HEK293 (cell line): ENCODE data around the gene REX1BD.

Source experiments
- CTCF ChIA-PET: fragments of 350-600 bp; formaldehyde crosslinking; extraction: SDS; loops from one replicate; lab custom pipeline; 2021; ENCODE audit warnings: antibody characterized with exemption; lab: Yijun Ruan, JAX
- POLR2A ChIA-PET: fragments of 300-600 bp; formaldehyde crosslinking; extraction: SDS; loops from one replicate; lab custom pipeline; 2020; ENCODE audit warnings: antibody characterized with exemption, inconsistent platforms; lab: Yijun Ruan, JAX
- H3K27ac ChIP-seq: fragments of 200-500 bp; sonication (Bioruptor generic); 2 replicates; pipeline ENCODE4 v1.5.1; 2014; ENCODE audit warnings: low read depth, low read length, control low read depth, inconsistent platforms; ENCODE audit errors: extremely low read depth
- H3K36me3 ChIP-seq, 2 experiments: fragments of 200-500 bp in 1 of 2; sonication (Bioruptor generic) in 1 of 2; 1 replicate in 1 of 2; 2 replicates in 1 of 2; pipeline ENCODE4 v1.5.1; 2014 to 2017; ENCODE audit warnings: inconsistent platforms in 2 of 2, low read length in 2 of 2; ENCODE audit not compliant: control insufficient read depth in 2 of 2, insufficient read depth in 1 of 2
- H3K4me1 ChIP-seq: fragments of 200-500 bp; sonication (Bioruptor generic); 2 replicates; pipeline ENCODE4 v1.5.1; 2014; ENCODE audit warnings: mild to moderate bottlenecking, low read length, inconsistent platforms; ENCODE audit not compliant: control insufficient read depth, insufficient read depth
- H3K4me3 ChIP-seq: 2 replicates; pipeline ENCODE4 v1.5.1; 2011; ENCODE audit warnings: low read depth, mild to moderate bottlenecking, control low read depth, low read length, moderate library complexity
- H3K9me3 ChIP-seq: fragments of 200-500 bp; sonication (Bioruptor generic); 2 replicates; pipeline ENCODE4 v1.5.1; 2014; ENCODE audit warnings: low read depth, low read length, inconsistent platforms; ENCODE audit not compliant: control insufficient read depth, insufficient read depth
- GLIS2 ChIP-seq: fragments of 450-650 bp; formaldehyde crosslinking; IDR thresholded peaks from 2 replicates; pipeline ENCODE4 v1.5.1; 2016; ENCODE audit warnings: missing biosample characterization, missing genetic modification characterization
- KLF1 ChIP-seq: fragments of 450-650 bp; formaldehyde crosslinking; IDR thresholded peaks from 2 replicates; pipeline ENCODE4 v1.5.1; 2016; ENCODE audit warnings: missing biosample characterization, missing genetic modification characterization
- ZBTB8A ChIP-seq: fragments of 450-650 bp; formaldehyde crosslinking; IDR thresholded peaks from 2 replicates; pipeline ENCODE4 v1.5.1; 2016; ENCODE audit warnings: missing biosample characterization, missing genetic modification characterization
- ZFP41 ChIP-seq: fragments of 450-650 bp; formaldehyde crosslinking; IDR thresholded peaks from 2 replicates; pipeline ENCODE4 v1.5.1; 2016; ENCODE audit warnings: missing biosample characterization, missing genetic modification characterization, borderline replicate concordance
- ZIC2 ChIP-seq: fragments of 450-650 bp; formaldehyde crosslinking; IDR thresholded peaks from 2 replicates; pipeline ENCODE4 v1.5.1; 2016; ENCODE audit warnings: missing biosample characterization, missing genetic modification characterization
- ZNF112 ChIP-seq: fragments of 450-650 bp; formaldehyde crosslinking; IDR thresholded peaks from 2 replicates; pipeline ENCODE4 v1.5.0; 2017; ENCODE audit warnings: missing biosample characterization, missing genetic modification characterization
- ZNF266 ChIP-seq: fragments of 450-650 bp; formaldehyde crosslinking; IDR thresholded peaks from 2 replicates; pipeline ENCODE4 v1.5.1; 2016; ENCODE audit warnings: missing biosample characterization, missing genetic modification characterization, low read depth
- ZNF274 ChIP-seq, 2 experiments: fragments of 200-500 bp in 1 of 2; fragments of 450-650 bp in 1 of 2; sonication (Bioruptor generic) in 1 of 2; formaldehyde crosslinking in 1 of 2; IDR thresholded peaks; 2 replicates each; pipeline versions ENCODE4 v1.5.1 to v1.6.1; 2014 to 2016; ENCODE audit warnings: borderline replicate concordance in 1 of 2, inconsistent platforms in 1 of 2, low read length in 1 of 2, missing biosample characterization in 1 of 2, missing genetic modification characterization in 1 of 2
- ZNF341 ChIP-seq: fragments of 450-650 bp; formaldehyde crosslinking; IDR thresholded peaks from 2 replicates; pipeline ENCODE4; 2016; ENCODE audit warnings: low read depth, missing biosample characterization, missing genetic modification characterization
- ZNF391 ChIP-seq: fragments of 450-650 bp; formaldehyde crosslinking; IDR thresholded peaks from 2 replicates; pipeline ENCODE4 v1.5.1; 2016; ENCODE audit warnings: low read depth, missing biosample characterization, missing genetic modification characterization, borderline replicate concordance
- ZNF423 ChIP-seq: fragments of 450-650 bp; formaldehyde crosslinking; IDR thresholded peaks from 2 replicates; pipeline ENCODE4 v1.5.1; 2016; ENCODE audit warnings: missing biosample characterization, missing genetic modification characterization
- ZNF548 ChIP-seq: fragments of 450-650 bp; formaldehyde crosslinking; IDR thresholded peaks from 2 replicates; pipeline ENCODE4 v1.5.1; 2016; ENCODE audit warnings: missing biosample characterization, missing genetic modification characterization
- ZNF561 ChIP-seq: fragments of 450-650 bp; IDR thresholded peaks from 2 replicates; pipeline ENCODE4 v1.5.1; 2018; ENCODE audit warnings: missing biosample characterization, missing genetic modification characterization, borderline replicate concordance
- ZNF654 ChIP-seq: fragments of 450-650 bp; formaldehyde crosslinking; IDR thresholded peaks from 2 replicates; pipeline ENCODE4 v1.5.1; 2016; ENCODE audit warnings: low read depth, missing biosample characterization, missing genetic modification characterization
- ZNF707 ChIP-seq: fragments of 450-650 bp; formaldehyde crosslinking; IDR thresholded peaks from 2 replicates; pipeline ENCODE4 v1.5.1; 2016; ENCODE audit warnings: missing biosample characterization, missing genetic modification characterization
- ZNF76 ChIP-seq: fragments of 450-650 bp; formaldehyde crosslinking; IDR thresholded peaks from 2 replicates; pipeline ENCODE4; 2016; ENCODE audit warnings: low read depth, missing biosample characterization, missing genetic modification characterization, borderline replicate concordance
- ZNF792 ChIP-seq: fragments of 450-650 bp; formaldehyde crosslinking; IDR thresholded peaks from 2 replicates; pipeline ENCODE4 v1.5.1; 2016; ENCODE audit warnings: missing biosample characterization, missing genetic modification characterization
- TF ChIP-seq, protein P1 (sequence below): fragments of 450-650 bp; formaldehyde crosslinking; IDR thresholded peaks from 2 replicates; pipeline ENCODE4 v1.5.1; 2016; ENCODE audit warnings: missing biosample characterization, missing genetic modification characterization, borderline replicate concordance
- TF ChIP-seq, protein P2 (sequence below): fragments of 450-650 bp; formaldehyde crosslinking; IDR thresholded peaks from 2 replicates; pipeline ENCODE4 v1.5.1; 2016; ENCODE audit warnings: missing biosample characterization, missing genetic modification characterization
- TF ChIP-seq, protein P3 (sequence below): fragments of 450-650 bp; formaldehyde crosslinking; IDR thresholded peaks from 2 replicates; pipeline ENCODE4 v1.5.1; 2016; ENCODE audit warnings: missing biosample characterization, missing genetic modification characterization
- TF ChIP-seq, protein P4 (sequence below): fragments of 450-650 bp; formaldehyde crosslinking; IDR thresholded peaks from 2 replicates; pipeline ENCODE4 v1.5.1; 2016; ENCODE audit warnings: missing biosample characterization, missing genetic modification characterization, low read depth
- TF ChIP-seq, protein P5 (sequence below): fragments of 450-650 bp; formaldehyde crosslinking; conservative IDR thresholded peaks from 2 replicates; pipeline ENCODE4 v1.5.1; 2016; ENCODE audit warnings: low read depth, missing biosample characterization, missing genetic modification characterization

REX1BD gene

DNA sequence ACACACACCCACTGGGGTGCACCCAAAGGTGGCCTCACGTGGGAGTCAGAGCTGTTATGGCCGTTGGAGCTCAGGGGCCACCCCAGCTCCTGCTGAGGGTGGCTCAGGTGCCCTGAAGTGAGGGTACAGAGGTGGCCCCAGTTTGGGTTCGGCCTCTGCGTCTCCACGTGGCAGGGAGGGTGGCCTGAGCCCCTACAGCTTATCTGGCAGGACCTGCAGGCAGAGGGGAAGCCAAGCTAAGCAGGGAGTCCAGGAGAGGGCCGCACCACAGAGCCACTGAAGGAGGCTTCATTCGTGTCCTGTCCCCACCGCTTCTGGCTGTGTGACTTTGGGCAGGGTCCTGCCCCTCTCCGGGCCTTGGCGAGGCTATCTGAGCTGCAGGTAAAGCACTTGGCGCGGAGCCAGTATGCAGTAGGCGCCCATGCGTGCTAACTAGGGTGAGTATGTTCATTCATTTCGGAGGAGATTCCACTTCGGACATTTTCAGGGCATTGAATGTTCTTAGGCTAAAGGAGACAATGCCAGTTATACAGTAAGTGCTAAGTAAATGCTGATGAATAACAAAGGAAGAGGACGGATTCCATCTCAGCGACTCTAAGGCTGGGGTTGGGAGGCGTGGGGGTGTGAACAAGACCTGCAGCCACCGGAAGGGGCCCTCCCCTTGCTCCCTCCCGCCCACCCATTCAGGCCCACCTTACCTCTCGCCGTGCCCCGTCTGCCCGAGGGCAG lies 4.9 kb downstream of the REX1BD start (continued):
- TF ChIP-seq, protein P1, sequence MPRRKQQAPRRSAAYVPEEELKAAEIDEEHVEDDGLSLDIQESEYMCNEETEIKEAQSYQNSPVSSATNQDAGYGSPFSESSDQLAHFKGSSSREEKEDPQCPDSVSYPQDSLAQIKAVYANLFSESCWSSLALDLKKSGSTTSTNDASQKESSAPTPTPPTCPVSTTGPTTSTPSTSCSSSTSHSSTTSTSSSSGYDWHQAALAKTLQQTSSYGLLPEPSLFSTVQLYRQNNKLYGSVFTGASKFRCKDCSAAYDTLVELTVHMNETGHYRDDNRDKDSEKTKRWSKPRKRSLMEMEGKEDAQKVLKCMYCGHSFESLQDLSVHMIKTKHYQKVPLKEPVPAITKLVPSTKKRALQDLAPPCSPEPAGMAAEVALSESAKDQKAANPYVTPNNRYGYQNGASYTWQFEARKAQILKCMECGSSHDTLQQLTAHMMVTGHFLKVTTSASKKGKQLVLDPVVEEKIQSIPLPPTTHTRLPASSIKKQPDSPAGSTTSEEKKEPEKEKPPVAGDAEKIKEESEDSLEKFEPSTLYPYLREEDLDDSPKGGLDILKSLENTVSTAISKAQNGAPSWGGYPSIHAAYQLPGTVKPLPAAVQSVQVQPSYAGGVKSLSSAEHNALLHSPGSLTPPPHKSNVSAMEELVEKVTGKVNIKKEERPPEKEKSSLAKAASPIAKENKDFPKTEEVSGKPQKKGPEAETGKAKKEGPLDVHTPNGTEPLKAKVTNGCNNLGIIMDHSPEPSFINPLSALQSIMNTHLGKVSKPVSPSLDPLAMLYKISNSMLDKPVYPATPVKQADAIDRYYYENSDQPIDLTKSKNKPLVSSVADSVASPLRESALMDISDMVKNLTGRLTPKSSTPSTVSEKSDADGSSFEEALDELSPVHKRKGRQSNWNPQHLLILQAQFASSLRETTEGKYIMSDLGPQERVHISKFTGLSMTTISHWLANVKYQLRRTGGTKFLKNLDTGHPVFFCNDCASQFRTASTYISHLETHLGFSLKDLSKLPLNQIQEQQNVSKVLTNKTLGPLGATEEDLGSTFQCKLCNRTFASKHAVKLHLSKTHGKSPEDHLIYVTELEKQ (tag by site-specific recombination) = no peak
- TF ChIP-seq, protein P2, sequence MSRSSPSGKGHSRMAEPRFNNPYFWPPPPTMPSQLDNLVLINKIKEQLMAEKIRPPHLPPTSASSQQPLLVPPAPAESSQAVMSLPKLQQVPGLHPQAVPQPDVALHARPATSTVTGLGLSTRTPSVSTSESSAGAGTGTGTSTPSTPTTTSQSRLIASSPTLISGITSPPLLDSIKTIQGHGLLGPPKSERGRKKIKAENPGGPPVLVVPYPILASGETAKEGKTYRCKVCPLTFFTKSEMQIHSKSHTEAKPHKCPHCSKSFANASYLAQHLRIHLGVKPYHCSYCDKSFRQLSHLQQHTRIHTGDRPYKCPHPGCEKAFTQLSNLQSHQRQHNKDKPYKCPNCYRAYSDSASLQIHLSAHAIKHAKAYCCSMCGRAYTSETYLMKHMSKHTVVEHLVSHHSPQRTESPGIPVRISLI (tag by site-specific recombination) = no peak
- TF ChIP-seq ZFP41 = no peak
- peak; percentile 11; the same call in 1 of the 2 replicates for TF ChIP-seq GLIS2 (tag by site-specific recombination)
- TF ChIP-seq ZNF423 (tag by site-specific recombination) = peak; percentile 77; the same call in 1 of the 2 replicates
- TF ChIP-seq ZNF792 (tag by site-specific recombination) = peak; percentile 96
- TF ChIP-seq, protein P3, sequence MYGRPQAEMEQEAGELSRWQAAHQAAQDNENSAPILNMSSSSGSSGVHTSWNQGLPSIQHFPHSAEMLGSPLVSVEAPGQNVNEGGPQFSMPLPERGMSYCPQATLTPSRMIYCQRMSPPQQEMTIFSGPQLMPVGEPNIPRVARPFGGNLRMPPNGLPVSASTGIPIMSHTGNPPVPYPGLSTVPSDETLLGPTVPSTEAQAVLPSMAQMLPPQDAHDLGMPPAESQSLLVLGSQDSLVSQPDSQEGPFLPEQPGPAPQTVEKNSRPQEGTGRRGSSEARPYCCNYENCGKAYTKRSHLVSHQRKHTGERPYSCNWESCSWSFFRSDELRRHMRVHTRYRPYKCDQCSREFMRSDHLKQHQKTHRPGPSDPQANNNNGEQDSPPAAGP (tag by site-specific recombination) = no peak
- no peak for TF ChIP-seq ZNF112
- TF ChIP-seq, protein P4, sequence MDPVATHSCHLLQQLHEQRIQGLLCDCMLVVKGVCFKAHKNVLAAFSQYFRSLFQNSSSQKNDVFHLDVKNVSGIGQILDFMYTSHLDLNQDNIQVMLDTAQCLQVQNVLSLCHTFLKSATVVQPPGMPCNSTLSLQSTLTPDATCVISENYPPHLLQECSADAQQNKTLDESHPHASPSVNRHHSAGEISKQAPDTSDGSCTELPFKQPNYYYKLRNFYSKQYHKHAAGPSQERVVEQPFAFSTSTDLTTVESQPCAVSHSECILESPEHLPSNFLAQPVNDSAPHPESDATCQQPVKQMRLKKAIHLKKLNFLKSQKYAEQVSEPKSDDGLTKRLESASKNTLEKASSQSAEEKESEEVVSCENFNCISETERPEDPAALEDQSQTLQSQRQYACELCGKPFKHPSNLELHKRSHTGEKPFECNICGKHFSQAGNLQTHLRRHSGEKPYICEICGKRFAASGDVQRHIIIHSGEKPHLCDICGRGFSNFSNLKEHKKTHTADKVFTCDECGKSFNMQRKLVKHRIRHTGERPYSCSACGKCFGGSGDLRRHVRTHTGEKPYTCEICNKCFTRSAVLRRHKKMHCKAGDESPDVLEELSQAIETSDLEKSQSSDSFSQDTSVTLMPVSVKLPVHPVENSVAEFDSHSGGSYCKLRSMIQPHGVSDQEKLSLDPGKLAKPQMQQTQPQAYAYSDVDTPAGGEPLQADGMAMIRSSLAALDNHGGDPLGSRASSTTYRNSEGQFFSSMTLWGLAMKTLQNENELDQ (tag by site-specific recombination) = no peak
- TF ChIP-seq ZNF707 (tag by site-specific recombination) = no peak
- peak; percentile 58 for TF ChIP-seq ZIC2

DNA sequence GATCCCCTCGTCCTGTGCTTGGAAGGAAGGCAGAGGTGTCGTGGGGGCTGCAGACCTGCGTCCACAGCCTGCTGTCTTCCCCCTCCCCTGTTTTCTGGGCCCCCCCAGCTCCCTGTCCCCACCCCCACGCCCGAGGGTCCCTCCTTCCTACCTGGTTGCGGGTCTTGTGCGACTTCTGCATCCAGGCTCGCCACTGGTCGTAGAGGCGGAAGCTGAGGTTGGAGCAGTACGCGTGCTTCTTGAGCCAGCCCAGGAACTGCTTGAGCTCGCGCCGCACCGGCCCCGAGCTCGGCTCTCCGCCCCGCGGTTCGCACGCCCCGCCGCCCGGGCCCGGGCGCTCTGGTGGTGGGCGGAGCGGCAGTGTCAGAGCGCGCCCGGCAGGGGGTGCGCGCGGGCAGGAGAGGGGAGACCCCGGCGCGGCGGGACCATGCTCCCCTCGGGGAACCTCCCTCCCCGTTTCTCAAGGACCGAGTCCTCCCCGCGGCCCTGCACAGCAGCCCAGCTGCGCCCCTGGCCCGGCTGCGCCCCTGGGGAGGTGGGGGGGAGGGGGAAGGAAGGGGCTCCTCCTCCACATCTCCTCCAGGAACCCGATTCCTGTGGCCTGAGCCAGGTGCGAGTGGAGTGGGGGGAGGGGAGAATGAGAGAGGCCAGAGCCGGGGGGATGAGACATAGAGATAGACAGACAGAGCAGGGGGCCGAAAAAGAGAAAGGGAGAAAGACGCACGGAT lies 5.7 kb downstream of the REX1BD start:
- Histone ChIP-seq H3K9me3 (no peaks in the 10 kb centered on the region), H3K36me3 (peaks cover 0 to 6% of the 10 kb centered on the region in 2 experiments; a peak in 1 of 3 replicates), H3K4me1 (no peaks in the 10 kb centered on the region), H3K4me3 (peak overlapping the region; percentile 41), H3K27ac (no peak overlapping the region)
- ChIA-PET POLR2A (interaction anchor here (0.6 to 2.9 kb wide), 9 partner anchors 12 to 175 kb away, joined by 3 to 11 read pairs (median 6); partner anchors contain the start of genes SSBP4 and UBA52), CTCF (interaction anchor here (0.6 to 3.1 kb wide), 14 partner anchors 8 to 253 kb away, joined by 3 to 19 read pairs (median 4); partner anchors contain the start of gene CRTC1)
- TF ChIP-seq ZNF266 (tag by site-specific recombination) (no peak), ZIC2 (peak; percentile 93), ZNF341 (peak; percentile 44; the same call in 1 of the 2 replicates), ZNF654 (peak; percentile 25; the same call in 1 of the 2 replicates), ZNF548 (tag by site-specific recombination) (no peak), ZNF274 (IDR thresholded peaks at IDR 0.05; ENCODE audit: low read length) (no peak), ZNF274 (tag by site-specific recombination; IDR thresholded peaks at IDR 0.05; ENCODE audit: borderline replicate concordance) (no peak), ZNF561 (tag by site-specific recombination) (peak; percentile 71; the same call in 1 of the 2 replicates), ZNF76 (tag by site-specific recombination) (no peak), KLF1 (tag by site-specific recombination) (peak; percentile 19; the same call in 1 of the 2 replicates), ZNF391 (tag by site-specific recombination) (no peak), ZBTB8A (tag by site-specific recombination) (peak; percentile 98)
- TF ChIP-seq, protein P5, sequence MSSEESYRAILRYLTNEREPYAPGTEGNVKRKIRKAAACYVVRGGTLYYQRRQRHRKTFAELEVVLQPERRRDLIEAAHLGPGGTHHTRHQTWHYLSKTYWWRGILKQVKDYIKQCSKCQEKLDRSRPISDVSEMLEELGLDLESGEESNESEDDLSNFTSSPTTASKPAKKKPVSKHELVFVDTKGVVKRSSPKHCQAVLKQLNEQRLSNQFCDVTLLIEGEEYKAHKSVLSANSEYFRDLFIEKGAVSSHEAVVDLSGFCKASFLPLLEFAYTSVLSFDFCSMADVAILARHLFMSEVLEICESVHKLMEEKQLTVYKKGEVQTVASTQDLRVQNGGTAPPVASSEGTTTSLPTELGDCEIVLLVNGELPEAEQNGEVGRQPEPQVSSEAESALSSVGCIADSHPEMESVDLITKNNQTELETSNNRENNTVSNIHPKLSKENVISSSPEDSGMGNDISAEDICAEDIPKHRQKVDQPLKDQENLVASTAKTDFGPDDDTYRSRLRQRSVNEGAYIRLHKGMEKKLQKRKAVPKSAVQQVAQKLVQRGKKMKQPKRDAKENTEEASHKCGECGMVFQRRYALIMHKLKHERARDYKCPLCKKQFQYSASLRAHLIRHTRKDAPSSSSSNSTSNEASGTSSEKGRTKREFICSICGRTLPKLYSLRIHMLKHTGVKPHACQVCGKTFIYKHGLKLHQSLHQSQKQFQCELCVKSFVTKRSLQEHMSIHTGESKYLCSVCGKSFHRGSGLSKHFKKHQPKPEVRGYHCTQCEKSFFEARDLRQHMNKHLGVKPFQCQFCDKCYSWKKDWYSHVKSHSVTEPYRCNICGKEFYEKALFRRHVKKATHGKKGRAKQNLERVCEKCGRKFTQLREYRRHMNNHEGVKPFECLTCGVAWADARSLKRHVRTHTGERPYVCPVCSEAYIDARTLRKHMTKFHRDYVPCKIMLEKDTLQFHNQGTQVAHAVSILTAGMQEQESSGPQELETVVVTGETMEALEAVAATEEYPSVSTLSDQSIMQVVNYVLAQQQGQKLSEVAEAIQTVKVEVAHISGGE (tag by site-specific recombination) = peak; percentile 19; the same call in 1 of the 2 replicates
